BE2C (cell line): Measurements from ENCODE around the gene RNF213.

Experiments
- DNase-seq: peaks from one replicate; pipeline ENCODE4 v3.0.0-alpha.2; 2020
- H3K27me3 ChIP-seq: fragments of 250-450 bp; sonication (Bioruptor Pico); 2 replicates; pipeline ENCODE4 v1.5.1; 2020; ENCODE audit warnings: mild to moderate bottlenecking
- H3K36me3 ChIP-seq: fragments of 250-450 bp; sonication (Bioruptor Pico); 2 replicates; pipeline ENCODE4 v1.5.1; 2020; ENCODE audit warnings: mild to moderate bottlenecking
- H3K4me1 ChIP-seq: fragments of 250-450 bp; sonication (Bioruptor Pico); 2 replicates; pipeline ENCODE4 v1.5.1; 2020
- H3K4me3 ChIP-seq: 2 replicates; pipeline ENCODE4 v1.5.1; 2011; ENCODE audit warnings: low read depth, low read length
- H3K9me3 ChIP-seq: fragments of 250-450 bp; sonication (Bioruptor Pico); 2 replicates; pipeline ENCODE4 v1.5.1; 2020
- TF ChIP-seq, protein P1 (sequence below): IDR thresholded peaks from 2 replicates; pipeline ENCODE4 v1.5.1; 2012; ENCODE audit warnings: mild to moderate bottlenecking, low read depth, low read length

Gene RNF213

DNA sequence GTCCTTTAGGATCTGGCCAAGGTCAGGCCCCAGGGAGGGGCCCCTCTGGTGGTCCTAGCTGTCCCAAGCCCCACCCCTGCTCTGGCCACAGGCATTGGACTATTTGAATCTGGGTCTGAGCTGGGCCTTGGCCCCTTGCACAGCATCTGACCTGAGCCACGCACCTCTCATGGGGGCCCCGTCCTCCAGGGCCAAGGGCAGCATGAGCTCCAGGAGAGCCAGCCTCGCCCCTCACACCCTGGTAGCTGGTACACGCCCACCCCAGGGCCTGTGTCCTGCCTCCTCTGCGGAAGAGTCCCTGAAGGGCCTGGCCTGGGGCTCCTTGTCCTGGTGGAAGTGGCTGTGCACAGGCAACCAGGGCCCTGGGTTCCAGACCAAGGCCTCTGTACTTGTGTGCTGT is 178.2 kb downstream of the RNF213 start:
- no peak for DNase-seq
- no peaks in the 10 kb centered on the region for H3K27me3 ChIP-seq

GRCh38 chr17:80439499-80439898 is 178.8 kb downstream of the RNF213 start:
- TF ChIP-seq, protein P1, sequence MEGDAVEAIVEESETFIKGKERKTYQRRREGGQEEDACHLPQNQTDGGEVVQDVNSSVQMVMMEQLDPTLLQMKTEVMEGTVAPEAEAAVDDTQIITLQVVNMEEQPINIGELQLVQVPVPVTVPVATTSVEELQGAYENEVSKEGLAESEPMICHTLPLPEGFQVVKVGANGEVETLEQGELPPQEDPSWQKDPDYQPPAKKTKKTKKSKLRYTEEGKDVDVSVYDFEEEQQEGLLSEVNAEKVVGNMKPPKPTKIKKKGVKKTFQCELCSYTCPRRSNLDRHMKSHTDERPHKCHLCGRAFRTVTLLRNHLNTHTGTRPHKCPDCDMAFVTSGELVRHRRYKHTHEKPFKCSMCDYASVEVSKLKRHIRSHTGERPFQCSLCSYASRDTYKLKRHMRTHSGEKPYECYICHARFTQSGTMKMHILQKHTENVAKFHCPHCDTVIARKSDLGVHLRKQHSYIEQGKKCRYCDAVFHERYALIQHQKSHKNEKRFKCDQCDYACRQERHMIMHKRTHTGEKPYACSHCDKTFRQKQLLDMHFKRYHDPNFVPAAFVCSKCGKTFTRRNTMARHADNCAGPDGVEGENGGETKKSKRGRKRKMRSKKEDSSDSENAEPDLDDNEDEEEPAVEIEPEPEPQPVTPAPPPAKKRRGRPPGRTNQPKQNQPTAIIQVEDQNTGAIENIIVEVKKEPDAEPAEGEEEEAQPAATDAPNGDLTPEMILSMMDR, result no peak
- Histone ChIP-seq H3K36me3 (no peaks in the 10 kb centered on the region), H3K9me3 (no peaks in the 10 kb centered on the region), H3K4me1 (no peaks in the 10 kb centered on the region), H3K4me3 (no peak overlapping the region), H3K27me3 (no peaks in the 10 kb centered on the region)
- DNase-seq, result no peak

More for the DNA sequence above, 178.2 kb downstream of the RNF213 start:
- Histone ChIP-seq H3K4me1 (no peaks in the 10 kb centered on the region), H3K4me3 (no peak overlapping the region), H3K36me3 (no peaks in the 10 kb centered on the region), H3K9me3 (no peaks in the 10 kb centered on the region)
- TF ChIP-seq, protein P1, result no peak

GRCh38 chr17:80441133-80441578 is 180.5 kb downstream of the RNF213 start:
- Histone ChIP-seq H3K4me3 (no peak overlapping the region), H3K27me3 (no peaks in the 10 kb centered on the region), H3K4me1 (no peaks in the 10 kb centered on the region), H3K36me3 (no peaks in the 10 kb centered on the region), H3K9me3 (no peaks in the 10 kb centered on the region)
- DNase-seq, result no peak
- TF ChIP-seq, protein P1, result no peak

- Histone ChIP-seq H3K9me3 (no peaks in the 10 kb centered on the region), H3K27me3 (no peaks in the 10 kb centered on the region), H3K4me1 (no peaks in the 10 kb centered on the region), H3K4me3 (no peak overlapping the region), H3K36me3 (no peaks in the 10 kb centered on the region)
- DNase-seq, result no peak
- TF ChIP-seq, protein P1, result no peak
These were observed 181.1 kb downstream of the RNF213 start for GRCh38 chr17:80441598-80442322.

DNA sequence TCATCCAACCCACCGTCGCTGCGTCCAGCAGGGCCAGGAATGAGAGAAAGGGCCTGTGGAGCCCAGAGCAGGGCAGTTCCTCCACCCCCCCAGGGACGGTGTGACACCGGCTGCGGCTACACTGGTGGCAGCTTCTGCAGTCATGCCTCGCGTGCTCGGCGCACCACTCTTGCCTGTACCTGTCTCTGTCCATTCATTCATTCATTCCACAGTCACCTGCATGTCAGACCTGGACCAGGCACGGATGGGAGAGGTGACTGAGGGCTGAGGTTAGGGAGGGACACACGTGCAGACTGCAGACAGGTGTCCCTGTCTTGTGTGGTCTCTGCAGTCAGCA is 181.6 kb downstream of the RNF213 start:
- no peak for DNase-seq
- Histone ChIP-seq H3K4me1 (no peaks in the 10 kb centered on the region), H3K36me3 (no peaks in the 10 kb centered on the region), H3K27me3 (no peaks in the 10 kb centered on the region), H3K9me3 (no peaks in the 10 kb centered on the region), H3K4me3 (no peak overlapping the region)
- TF ChIP-seq, protein P1, result no peak

GRCh38 chr17:80442764-80443163 is 182.1 kb downstream of the RNF213 start:
- no peaks in the 10 kb centered on the region for H3K27me3 ChIP-seq
- no peak overlapping the region for H3K4me3 ChIP-seq
- H3K36me3 ChIP-seq, result no peaks in the 10 kb centered on the region
- TF ChIP-seq, protein P1, result no peak
- no peaks in the 10 kb centered on the region for H3K4me1 ChIP-seq
- no peaks in the 10 kb centered on the region for H3K9me3 ChIP-seq
- DNase-seq, result no peak
